Testis (tissue), 3 donors: Measurements from ENCODE around the gene SLC51B. TPM values are rescaled to one million over a fixed set of nuclear protein-coding genes. Genes with fewer than 3 reads are reported as not detected.

Experiments used
- DNase-seq: peaks from one replicate; pipeline ENCODE4 v3.0.0-alpha.2; 2019
- H3K27ac ChIP-seq, 2 donors: fragments of 200-600 bp; sonication (generic); one replicate each; pipeline ENCODE4 v1.5.1; 2019
- H3K27me3 ChIP-seq: fragments of 200-600 bp; sonication (generic); one replicate; pipeline ENCODE4 v1.5.1; 2019
- H3K36me3 ChIP-seq: fragments of 200-600 bp; sonication (generic); one replicate; pipeline ENCODE4 v1.5.1; 2017; ENCODE audit warnings: low read depth; ENCODE audit errors: missing control alignments
- H3K4me1 ChIP-seq: fragments of 200-600 bp; sonication (generic); one replicate; pipeline ENCODE4 v1.5.1; 2019
- H3K4me3 ChIP-seq, 2 donors: fragments of 200-600 bp; sonication (generic); one replicate each; pipeline ENCODE4 v1.5.1; 2017 to 2019
- H3K9me3 ChIP-seq: fragments of 200-600 bp; sonication (generic); one replicate; pipeline ENCODE4 v1.5.1; 2017
- POLR2A ChIP-seq: fragments of 450-650 bp; IDR thresholded peaks from one replicate; pipeline ENCODE4 v1.6.1; 2017; ENCODE audit warnings: antibody characterized with exemption, mild to moderate bottlenecking, moderate library complexity
- WGBS, 2 donors: methylation state at CpG; one replicate each; pipeline ENCODE4 v1.1.5; 2018; 5-methylcytosine and 5-hydroxymethylcytosine counted together
- intact Hi-C: fragments of 100-400 bp; cut with DNase I; formaldehyde crosslinking; loops from one replicate; pipeline ENCODE4 v1.15.1; 2023; ENCODE audit warnings: low total_unique reads
- polyA plus RNA-seq: library from polyadenylated mRNA; stranded (reverse); fragments of 350-450 nt; fragmentation: Illumina TruSeq; extraction: RNeasy Lipid Tissue Mini Kit (QIAGEN cat#74804); gene quantifications from one replicate; pipeline ENCODE4 v1.2.3, GENCODE V29; 2014; ENCODE audit warnings: low read depth, low replicate concordance; ENCODE audit not compliant: insufficient read depth
- total RNA-seq, 2 donors: library from RNA; depleted of rRNA; stranded (reverse); fragments of >200 nt; gene quantifications; one replicate each; pipeline ENCODE4 v1.2.3, GENCODE V29; 2016
- TF ChIP-seq, protein P1 (sequence below), 3 experiments: fragments of 450-650 bp in 2 of 3; fragments of 200-600 bp in 1 of 3; sonication (generic) in 1 of 3; IDR thresholded peaks; one replicate each; pipeline ENCODE4 v1.5.1; 2016 to 2019; ENCODE audit warnings: antibody characterized with exemption in 3 of 3, mild to moderate bottlenecking in 2 of 3, moderate library complexity in 1 of 3

SLC51B gene
- total and polyA plus RNA-seq, 3 donors from 2014 or later: 1.1 to 13.6 (median 3.8) TPM

GRCh38 chr15:65076486-65077290, 31.5 kb downstream of the SLC51B start, which contains the start of gene KBTBD13:
Gene KBTBD13 (plus strand): TSS chr15:65076746. CDS start chr15:65076816, 70 bp downstream.
- Histone ChIP-seq H3K4me1 (peaks cover 12% of the 10 kb centered on the region), H3K9me3 (no peaks in the 10 kb centered on the region), H3K27me3 (no peaks in the 10 kb centered on the region), H3K36me3 (no peaks in the 10 kb centered on the region), H3K4me3 (peak within 1 kb of the TSS; percentile 39 to 56), H3K27ac (peak within 1 kb of the TSS; percentile 53 to 63)
- no peak for DNase-seq
- TF ChIP-seq, protein P1, sequence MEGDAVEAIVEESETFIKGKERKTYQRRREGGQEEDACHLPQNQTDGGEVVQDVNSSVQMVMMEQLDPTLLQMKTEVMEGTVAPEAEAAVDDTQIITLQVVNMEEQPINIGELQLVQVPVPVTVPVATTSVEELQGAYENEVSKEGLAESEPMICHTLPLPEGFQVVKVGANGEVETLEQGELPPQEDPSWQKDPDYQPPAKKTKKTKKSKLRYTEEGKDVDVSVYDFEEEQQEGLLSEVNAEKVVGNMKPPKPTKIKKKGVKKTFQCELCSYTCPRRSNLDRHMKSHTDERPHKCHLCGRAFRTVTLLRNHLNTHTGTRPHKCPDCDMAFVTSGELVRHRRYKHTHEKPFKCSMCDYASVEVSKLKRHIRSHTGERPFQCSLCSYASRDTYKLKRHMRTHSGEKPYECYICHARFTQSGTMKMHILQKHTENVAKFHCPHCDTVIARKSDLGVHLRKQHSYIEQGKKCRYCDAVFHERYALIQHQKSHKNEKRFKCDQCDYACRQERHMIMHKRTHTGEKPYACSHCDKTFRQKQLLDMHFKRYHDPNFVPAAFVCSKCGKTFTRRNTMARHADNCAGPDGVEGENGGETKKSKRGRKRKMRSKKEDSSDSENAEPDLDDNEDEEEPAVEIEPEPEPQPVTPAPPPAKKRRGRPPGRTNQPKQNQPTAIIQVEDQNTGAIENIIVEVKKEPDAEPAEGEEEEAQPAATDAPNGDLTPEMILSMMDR (IDR thresholded peaks at IDR 0.05): no peak
- TF ChIP-seq POLR2A: no peak
- intact Hi-C loops: no loop called here
- 65 to 84% methylated on average over 14 to 70 of the region's 73 CpGs for WGBS, 2 donors

DNA sequence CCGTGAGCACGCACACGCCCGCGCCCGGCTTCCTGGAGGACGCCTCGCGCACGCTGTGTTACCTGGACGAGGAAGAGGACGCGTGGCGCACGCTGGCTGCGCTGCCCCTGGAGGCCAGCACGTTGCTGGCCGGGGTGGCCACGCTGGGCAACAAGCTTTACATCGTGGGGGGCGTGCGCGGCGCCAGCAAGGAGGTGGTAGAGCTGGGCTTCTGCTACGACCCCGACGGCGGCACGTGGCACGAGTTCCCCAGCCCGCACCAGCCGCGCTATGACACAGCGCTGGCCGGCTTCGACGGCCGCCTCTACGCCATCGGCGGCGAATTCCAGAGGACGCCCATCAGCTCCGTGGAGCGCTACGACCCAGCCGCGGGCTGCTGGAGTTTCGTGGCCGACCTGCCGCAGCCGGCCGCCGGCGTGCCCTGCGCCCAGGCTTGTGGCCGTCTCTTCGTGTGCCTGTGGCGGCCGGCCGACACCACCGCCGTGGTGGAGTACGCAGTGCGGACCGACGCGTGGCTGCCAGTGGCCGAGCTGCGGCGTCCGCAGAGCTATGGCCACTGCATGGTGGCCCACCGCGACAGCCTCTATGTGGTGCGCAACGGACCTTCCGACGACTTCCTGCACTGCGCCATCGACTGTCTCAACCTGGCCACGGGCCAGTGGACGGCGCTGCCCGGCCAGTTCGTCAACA, 32.2 kb downstream of the SLC51B start:
- 55 to 80% methylated on average over 13 to 81 of the region's 85 CpGs for WGBS, 2 donors
- H3K4me1 ChIP-seq: peaks cover 9% of the 10 kb centered on the region
- TF ChIP-seq, protein P1 (IDR thresholded peaks at IDR 0.05): no peak
- TF ChIP-seq POLR2A: no peak
- intact Hi-C loops: no loop called here
- DNase-seq: no peak
- no peaks in the 10 kb centered on the region for H3K36me3 ChIP-seq
- peak overlapping the region in 1 of 2 donors; percentile 43 for H3K27ac ChIP-seq
- no peaks in the 10 kb centered on the region for H3K27me3 ChIP-seq
- H3K9me3 ChIP-seq: no peaks in the 10 kb centered on the region
- peak overlapping the region; percentile 39 to 56 for H3K4me3 ChIP-seq

DNA sequence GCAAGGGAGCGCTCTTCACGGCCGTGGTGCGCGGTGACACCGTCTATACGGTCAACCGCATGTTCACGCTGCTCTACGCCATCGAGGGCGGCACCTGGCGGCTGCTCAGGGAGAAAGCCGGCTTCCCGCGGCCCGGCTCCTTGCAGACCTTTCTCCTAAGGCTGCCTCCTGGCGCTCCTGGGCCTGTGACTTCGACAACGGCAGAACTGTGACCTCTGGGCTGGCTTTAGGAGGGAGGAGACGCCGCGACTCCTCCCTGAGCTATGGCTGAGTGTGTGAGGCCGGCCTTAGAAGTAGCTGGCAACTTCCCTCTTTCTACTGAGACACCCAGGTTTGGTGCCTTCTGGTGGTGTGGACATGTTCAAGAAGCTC, 32.8 kb downstream of the SLC51B start:
- Histone ChIP-seq H3K9me3 (no peaks in the 10 kb centered on the region), H3K36me3 (no peaks in the 10 kb centered on the region), H3K4me3 (peak overlapping the region; percentile 39 to 56), H3K4me1 (peaks cover 13% of the 10 kb centered on the region), H3K27me3 (no peaks in the 10 kb centered on the region), H3K27ac (peak overlapping the region in 1 of 2 donors; percentile 43)
- intact Hi-C loops: no loop called here
- TF ChIP-seq, protein P1 (IDR thresholded peaks at IDR 0.05): peak in 2 of 3 experiments; percentile 10 to 23
- TF ChIP-seq POLR2A: no peak
- 27 to 52% methylated on average over 3 to 24 of the region's 24 CpGs for WGBS, 2 donors
- no peak for DNase-seq

DNA sequence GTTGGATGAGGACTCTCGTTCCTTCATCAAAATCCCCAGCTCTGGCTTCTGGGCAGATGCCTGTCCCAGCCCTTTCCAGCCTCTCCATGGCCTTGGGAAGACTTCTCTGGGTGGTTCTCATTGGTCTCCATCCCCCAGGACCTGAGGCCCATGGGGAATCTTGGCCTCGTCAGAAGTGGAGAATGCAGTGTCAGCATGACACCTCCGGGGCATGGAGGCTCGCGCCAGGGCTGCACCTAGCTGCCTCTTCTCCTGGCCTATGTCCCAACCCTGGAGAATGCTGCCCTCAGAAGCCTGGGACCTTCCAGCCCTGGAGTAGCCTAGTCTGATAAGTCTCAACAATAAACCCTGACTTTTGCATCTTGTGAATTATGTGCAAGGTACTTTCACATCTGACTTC, 34.4 kb downstream of the SLC51B start:
- DNase-seq: no peak
- Histone ChIP-seq H3K27ac (no peak overlapping the region), H3K36me3 (no peaks in the 10 kb centered on the region), H3K27me3 (no peaks in the 10 kb centered on the region), H3K9me3 (no peaks in the 10 kb centered on the region), H3K4me1 (peaks cover 20% of the 10 kb centered on the region), H3K4me3 (no peak overlapping the region)
- TF ChIP-seq POLR2A: no peak
- TF ChIP-seq, protein P1 (IDR thresholded peaks at IDR 0.05): no peak
- intact Hi-C loops: no loop called here
- WGBS, 2 donors: 75 to 90% methylated on average over 5 of the region's 5 CpGs
